K562 (cell line): ENCODE data around the gene TADA1. TPM values are rescaled to one million over a fixed set of nuclear protein-coding genes. Genes with fewer than 3 reads are reported as not detected.
A peak's percentile ranks its signal among the peaks of the same experiment; 100 is the strongest.

Source experiments
- ASH1L ChIP-seq: fragments of 450-650 bp; IDR thresholded peaks from 2 replicates; pipeline ENCODE4 v1.6.1; 2018; ENCODE audit warnings: borderline replicate concordance, mild to moderate bottlenecking, low read depth; ENCODE audit not compliant: partially characterized antibody
- BACH1 ChIP-seq: fragments of 200-800 bp; sonication (Bioruptor generic); IDR thresholded peaks from 2 replicates; pipeline ENCODE4 v1.6.1; 2016; ENCODE audit warnings: missing genetic modification characterization, missing compliant biosample characterization
- CBX5 ChIP-seq: IDR thresholded peaks from 2 replicates; pipeline ENCODE4 v1.6.1; 2014; ENCODE audit warnings: low read depth, borderline replicate concordance
- DMBX1 ChIP-seq: fragments of 250-450 bp; sonication (Bioruptor Pico); IDR thresholded peaks from 2 replicates; pipeline ENCODE4 v1.8.0; 2022; ENCODE audit warnings: inconsistent platforms, mild to moderate bottlenecking, moderate library complexity, borderline replicate concordance
- GABPB1 ChIP-seq: sonication (generic); formaldehyde crosslinking; IDR thresholded peaks from 2 replicates; pipeline ENCODE4 v1.8.0; 2022; ENCODE audit warnings: mild to moderate bottlenecking, missing genetic modification reagents
- HIVEP1 ChIP-seq: fragments of 250-450 bp; sonication (Bioruptor Pico); IDR thresholded peaks from 2 replicates; pipeline ENCODE4 v1.4.0; 2020; ENCODE audit warnings: mild to moderate bottlenecking
- MIER1 ChIP-seq: fragments of 450-650 bp; IDR thresholded peaks from 2 replicates; pipeline ENCODE4 v1.6.1; 2016; ENCODE audit warnings: antibody characterized with exemption, mild to moderate bottlenecking, low read depth
- MTA1 ChIP-seq: fragments of 450-650 bp; IDR thresholded peaks from 2 replicates; pipeline ENCODE4 v1.6.1; 2017; ENCODE audit warnings: borderline replicate concordance
- POLR2G ChIP-seq: fragments of 200-400 bp; formaldehyde crosslinking; IDR thresholded peaks from 2 replicates; pipeline ENCODE4 v1.6.1; 2017; ENCODE audit warnings: low read depth, mild to moderate bottlenecking, antibody characterized with exemption, low read length, moderate library complexity
- RCOR1 ChIP-seq, 2 experiments: IDR thresholded peaks; 2 replicates each; pipeline ENCODE4 v1.6.1; 2012; ENCODE audit warnings: low read depth in 2 of 2, low read length in 2 of 2, borderline replicate concordance in 1 of 2, improper control_type of control experiment in 1 of 2
- REST ChIP-seq, 2 experiments: fragments of 450-650 bp; formaldehyde crosslinking in 1 of 2; IDR thresholded peaks; 2 replicates each; pipeline versions ENCODE4 v1.4.0 to v1.6.1; 2014 to 2020; ENCODE audit warnings: mild to moderate bottlenecking in 2 of 2, borderline replicate concordance in 1 of 2, low read depth in 1 of 2
- RNF2 ChIP-seq: sonication (generic); IDR thresholded peaks from 2 replicates; pipeline ENCODE4 v1.6.1; 2016
- SREBF1 ChIP-seq: fragments of 150-350 bp; IDR thresholded peaks from 2 replicates; pipeline ENCODE4 v1.6.1; 2014; ENCODE audit warnings: antibody characterized with exemption, low read depth, low read length, borderline replicate concordance
- TSC22D4 ChIP-seq: fragments of 450-650 bp; IDR thresholded peaks from 2 replicates; pipeline ENCODE4 v1.6.1; 2016; ENCODE audit warnings: missing genetic modification characterization, missing biosample characterization, control low read depth
- ZFX ChIP-seq: sonication (generic); formaldehyde crosslinking; IDR thresholded peaks from 2 replicates; pipeline ENCODE4 v1.8.0; 2022; ENCODE audit warnings: mild to moderate bottlenecking, missing genetic modification reagents, moderate library complexity
- ZNF444 ChIP-seq: fragments of 250-450 bp; sonication (Bioruptor Pico); IDR thresholded peaks from 2 replicates; pipeline ENCODE4 v1.4.0; 2020; ENCODE audit warnings: mild to moderate bottlenecking, moderate library complexity
- polyA plus RNA-seq, 8 experiments: library from polyadenylated mRNA; depleted of rRNA in 4 of 8; stranded (reverse) in 5 of 8; unstranded in 3 of 8; fragments of >200 nt; fragmentation: Nextera tagmentation in 2 of 8; fragmentation: Illumina TruSeq in 1 of 8; extraction: Ambion mirVana in 2 of 8; extraction: Trizol in 1 of 8; gene quantifications; 2 replicates each; pipeline versions ENCODE4 v1.2.1 to v1.2.3, GENCODE V29; 2011 to 2014; ENCODE audit warnings: inconsistent platforms in 1 of 8, missing spikeins in 1 of 8
- total RNA-seq, 7 experiments: library from RNA; depleted of rRNA in 6 of 7; stranded (reverse); fragments of >200 nt in 6 of 7; fragmentation: Illumina TruSeq in 2 of 7; extraction: Trizol in 2 of 7; gene quantifications; 2 replicates each; pipeline versions ENCODE4 v1.2.1 to v1.2.3, GENCODE V29; 2011 to 2021; ENCODE audit warnings: low replicate concordance in 1 of 7
- TF ChIP-seq, protein P1 (sequence below): fragments of 250-450 bp; sonication (Bioruptor Pico); IDR thresholded peaks from 2 replicates; pipeline ENCODE4 v1.8.0; 2021; ENCODE audit warnings: borderline replicate concordance, mild to moderate bottlenecking, moderate library complexity; ENCODE audit not compliant: poor library complexity, severe bottlenecking
- TF ChIP-seq, protein P2 (sequence below): fragments of 450-650 bp; formaldehyde crosslinking; IDR thresholded peaks from 2 replicates; pipeline ENCODE4 v1.4.0; 2022; ENCODE audit warnings: mild to moderate bottlenecking, moderate library complexity

The TADA1 gene
- total and polyA plus RNA-seq, 9 of the 15 experiments (the other 6 are each of a cell fraction or from before 2014, with no cell fraction given): 15.9 to 76.5 (median 28.7) TPM

- TF ChIP-seq BACH1 (tag) (no peak), RCOR1 (IDR thresholded peaks at IDR 0.05; ENCODE audit: borderline replicate concordance in 1 of 2, low read depth in 2 of 2, low read length in 2 of 2) (peak in 1 of 2 experiments; percentile 32; a peak in 1 of 4 replicates), REST (IDR thresholded peaks at IDR 0.05; ENCODE audit: borderline replicate concordance) (peak; percentile 40), REST (CRISPR knock-in tag; IDR thresholded peaks at IDR 0.05; ENCODE audit: low read depth) (0 out of 2 replicates have a peak, but pooled peaks have one; percentile 49), MTA1 (no peak), RNF2 (peak; percentile 47), MIER1 (no peak), ZNF444 (CRISPR knock-in tag) (no peak), POLR2G (peak; percentile 96), DMBX1 (peak; percentile 73; the same call in 1 of the 2 replicates), HIVEP1 (CRISPR knock-in tag) (peak; percentile 35; the same call in 1 of the 2 replicates), SREBF1 (peak; percentile 69; the same call in 1 of the 2 replicates), TSC22D4 (tag) (no peak), ZFX (CRISPR knock-in tag) (peak; percentile 95), ASH1L (no peak), GABPB1 (CRISPR knock-in tag) (peak; percentile 82), CBX5 (0 out of 2 replicates have a peak, but pooled peaks have one; percentile 16)
- TF ChIP-seq, protein P1, sequence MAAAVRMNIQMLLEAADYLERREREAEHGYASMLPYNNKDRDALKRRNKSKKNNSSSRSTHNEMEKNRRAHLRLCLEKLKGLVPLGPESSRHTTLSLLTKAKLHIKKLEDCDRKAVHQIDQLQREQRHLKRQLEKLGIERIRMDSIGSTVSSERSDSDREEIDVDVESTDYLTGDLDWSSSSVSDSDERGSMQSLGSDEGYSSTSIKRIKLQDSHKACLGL: no peak
- TF ChIP-seq, protein P2, sequence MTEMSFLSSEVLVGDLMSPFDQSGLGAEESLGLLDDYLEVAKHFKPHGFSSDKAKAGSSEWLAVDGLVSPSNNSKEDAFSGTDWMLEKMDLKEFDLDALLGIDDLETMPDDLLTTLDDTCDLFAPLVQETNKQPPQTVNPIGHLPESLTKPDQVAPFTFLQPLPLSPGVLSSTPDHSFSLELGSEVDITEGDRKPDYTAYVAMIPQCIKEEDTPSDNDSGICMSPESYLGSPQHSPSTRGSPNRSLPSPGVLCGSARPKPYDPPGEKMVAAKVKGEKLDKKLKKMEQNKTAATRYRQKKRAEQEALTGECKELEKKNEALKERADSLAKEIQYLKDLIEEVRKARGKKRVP (CRISPR knock-in tag): no peak
Observed at GRCh38 chr1:166838766-166839599, 37.1 kb downstream of the TADA1 start, which contains the start of gene POGK (continued).
